NCI-H345 treated with DMSO at 0.1 percent for 48 hours (cell line): ENCODE measurements around the gene PCDH9.

ENCODE experiments used
- DNase-seq: peaks from one replicate; lab custom pipeline; 2025; ENCODE audit not compliant: unreplicated experiment; lab: John Stamatoyannopoulos, UW

Gene PCDH9

DNA sequence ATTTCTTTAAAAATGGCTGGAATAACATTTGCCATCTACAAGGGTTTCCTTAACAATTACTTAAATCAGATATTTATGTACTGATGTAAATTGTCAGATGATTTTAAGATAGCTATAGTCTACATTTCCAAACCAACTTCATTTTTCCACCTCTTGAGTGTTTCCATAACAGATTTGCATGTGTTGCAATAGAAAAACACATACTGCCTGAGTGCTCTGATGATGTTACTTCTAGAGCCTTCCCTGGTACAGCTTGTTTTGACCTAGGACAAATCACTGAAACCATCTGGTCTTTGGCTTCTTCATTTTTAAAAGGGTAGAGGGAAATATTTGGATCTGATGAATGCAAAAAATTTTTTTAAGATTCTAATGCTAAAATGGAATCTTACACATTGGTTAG lies 245.9 kb downstream of the PCDH9 start:
- no peak for DNase-seq

DNA sequence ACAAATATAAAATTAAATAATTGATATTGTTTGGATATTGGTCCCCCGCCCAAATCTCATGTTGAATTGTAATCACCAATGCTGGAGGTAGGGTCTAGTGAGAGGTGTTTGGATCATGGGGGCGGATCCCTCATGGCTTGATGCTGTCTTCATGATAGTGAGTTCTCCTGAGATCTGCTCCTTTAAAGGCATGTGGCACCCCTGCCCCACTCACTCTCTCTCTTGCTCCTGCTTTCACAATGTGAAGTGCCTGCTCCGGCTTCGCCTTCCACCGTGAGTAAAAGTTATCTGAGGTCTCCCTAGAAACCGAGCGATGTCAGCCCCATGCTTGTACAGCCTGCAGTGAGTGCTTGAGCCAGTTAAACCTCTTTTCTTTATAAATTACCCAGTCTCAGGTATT lies 248.2 kb downstream of the PCDH9 start:
- no peak for DNase-seq

DNA sequence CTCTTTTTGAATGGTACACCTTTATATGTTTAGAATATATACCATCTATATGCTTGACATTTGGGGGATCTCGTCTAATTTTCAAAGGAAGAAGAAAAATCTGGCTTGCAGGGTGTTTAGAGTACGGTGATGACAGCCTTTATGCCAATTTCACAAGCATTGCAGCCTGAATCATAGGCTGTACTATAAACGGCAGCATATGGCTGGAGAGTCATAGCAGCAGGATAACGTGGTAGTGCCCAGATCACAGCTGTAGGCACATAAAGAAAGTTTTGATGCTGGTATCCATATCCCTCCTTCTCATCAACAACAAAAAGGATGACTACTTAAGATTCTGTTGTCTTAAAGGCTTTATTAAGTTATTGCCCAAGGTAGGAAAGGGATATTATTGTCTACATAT lies 253.0 kb downstream of the PCDH9 start:
- DNase-seq: peak; percentile 97

DNA sequence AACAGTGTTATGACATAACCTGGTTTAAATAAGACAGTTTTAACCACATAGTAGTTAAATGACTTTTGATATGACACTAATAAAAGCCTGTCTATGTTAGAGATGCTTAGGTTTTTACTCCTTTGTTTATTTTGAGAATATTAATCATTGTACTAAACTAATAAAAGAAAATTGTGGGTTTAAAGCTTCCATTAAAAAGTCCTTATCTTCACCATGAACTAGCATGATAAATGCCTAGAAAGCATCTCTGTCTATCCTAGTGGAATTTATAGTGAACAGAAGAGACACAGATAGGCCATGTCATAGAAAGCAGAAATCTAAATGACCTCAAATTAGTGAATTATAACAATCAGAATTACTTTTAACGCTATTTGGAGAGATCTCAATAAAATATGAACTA lies 255.2 kb downstream of the PCDH9 start:
- no peak for DNase-seq

DNA sequence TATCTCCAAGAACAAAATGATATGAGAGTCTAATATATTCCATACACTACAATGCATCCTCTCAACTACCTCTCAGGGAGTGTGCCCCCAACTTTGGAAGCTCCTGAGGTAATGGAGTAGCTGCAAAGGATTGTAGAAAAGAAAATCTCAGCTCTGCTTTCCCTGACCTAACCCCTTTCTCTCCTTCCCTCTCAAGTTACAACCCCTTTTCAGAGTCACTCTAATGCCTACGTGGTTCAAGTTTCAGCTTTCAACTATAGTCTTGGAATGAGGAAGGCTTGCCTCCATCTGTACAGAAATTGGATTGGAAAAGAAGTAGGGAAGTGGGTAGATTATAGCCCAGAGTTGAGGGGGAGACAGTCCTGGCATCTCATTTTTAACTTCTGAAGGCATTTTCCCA lies 256.0 kb downstream of the PCDH9 start:
- no peak for DNase-seq

DNA sequence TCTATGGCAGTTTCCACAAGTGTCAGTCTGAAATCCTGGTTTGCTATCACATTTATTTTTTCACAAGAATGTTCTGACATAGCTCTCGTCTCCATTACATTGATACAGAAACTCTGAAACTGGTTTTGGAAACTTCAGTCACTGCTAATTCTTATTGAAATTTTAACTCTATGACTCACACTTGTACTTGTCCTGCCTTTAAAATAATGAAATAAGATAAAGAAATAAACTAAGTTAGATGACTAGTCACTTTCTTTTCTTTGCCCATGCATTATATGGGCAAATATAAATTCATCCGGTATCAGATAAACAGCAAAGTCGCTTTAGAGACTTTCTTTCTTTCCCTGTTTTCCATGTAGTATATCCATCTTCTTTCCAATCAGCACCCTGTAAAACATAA lies 257.5 kb downstream of the PCDH9 start:
- no peak for DNase-seq

DNA sequence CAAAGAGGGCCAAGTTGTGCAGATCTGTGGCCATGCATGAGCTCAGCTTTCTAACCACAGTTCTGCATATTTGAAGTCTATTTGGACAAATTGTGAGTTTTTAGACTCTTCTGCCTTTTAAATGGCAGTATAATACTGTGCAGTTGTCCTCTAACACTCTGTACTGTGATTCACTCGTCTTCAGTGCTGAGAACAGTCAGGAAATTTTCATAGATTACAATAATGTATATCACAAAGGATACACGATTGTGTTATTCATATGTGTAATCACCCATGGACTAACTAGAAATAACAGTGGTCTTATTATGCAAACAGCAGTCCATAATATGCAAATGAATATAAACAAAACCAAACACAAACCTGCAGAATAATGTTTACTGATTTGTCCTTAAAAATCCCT lies 259.1 kb downstream of the PCDH9 start:
- no peak for DNase-seq

DNA sequence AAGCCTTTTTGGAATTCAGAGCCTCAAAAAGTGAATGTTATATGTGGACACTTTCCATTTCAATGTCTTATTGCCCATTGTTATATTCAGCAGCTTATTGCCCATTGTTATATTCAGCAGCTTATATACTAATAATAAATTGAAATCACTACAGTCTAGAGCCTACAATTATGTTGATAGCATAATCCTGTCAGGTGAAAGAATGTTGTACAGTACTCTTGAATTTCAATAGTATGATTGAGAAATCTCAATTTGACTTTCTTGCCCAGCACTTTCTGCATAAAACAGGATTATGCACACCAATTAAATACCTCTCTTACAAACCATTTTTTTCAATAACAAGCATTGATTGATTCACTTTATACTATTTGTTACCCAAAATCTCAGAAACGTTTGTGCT lies 260.8 kb downstream of the PCDH9 start:
- no peak for DNase-seq

DNA sequence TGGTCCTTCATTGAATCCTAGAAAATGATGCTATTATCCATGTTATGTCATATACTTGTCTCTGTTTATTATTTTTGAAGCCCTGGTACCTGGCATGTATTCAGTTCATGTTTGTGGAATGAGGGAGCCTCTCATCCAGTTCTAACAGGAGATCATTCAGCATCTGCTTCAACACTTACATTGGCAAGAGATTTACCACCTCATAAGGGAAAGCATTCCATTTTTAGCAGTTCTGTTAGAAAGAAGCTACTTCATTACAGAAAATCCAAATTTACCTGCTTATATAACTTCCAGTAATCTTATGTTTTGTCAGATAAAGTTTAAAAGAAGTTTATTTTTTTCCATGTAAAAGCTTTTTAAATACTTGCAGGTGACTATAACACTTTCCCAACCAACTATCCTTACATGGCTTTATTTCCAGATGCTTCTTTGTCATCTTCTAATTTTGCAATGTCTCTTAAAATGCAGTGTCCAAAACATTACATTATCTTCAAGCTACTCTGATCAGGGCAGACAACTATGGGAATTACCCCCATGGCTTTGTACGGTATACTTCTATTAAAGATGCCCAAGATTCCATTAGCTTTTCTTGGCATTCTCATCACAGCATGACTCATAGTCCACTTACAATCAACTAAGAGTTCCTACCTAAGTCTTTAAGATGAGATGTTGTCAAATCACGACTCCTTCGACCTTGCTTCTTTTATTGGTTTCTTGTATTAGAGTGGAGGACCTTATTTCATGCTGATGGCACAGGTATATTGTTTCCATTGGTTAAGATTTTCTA lies 262.1 kb downstream of the PCDH9 start:
- no peak for DNase-seq

DNA sequence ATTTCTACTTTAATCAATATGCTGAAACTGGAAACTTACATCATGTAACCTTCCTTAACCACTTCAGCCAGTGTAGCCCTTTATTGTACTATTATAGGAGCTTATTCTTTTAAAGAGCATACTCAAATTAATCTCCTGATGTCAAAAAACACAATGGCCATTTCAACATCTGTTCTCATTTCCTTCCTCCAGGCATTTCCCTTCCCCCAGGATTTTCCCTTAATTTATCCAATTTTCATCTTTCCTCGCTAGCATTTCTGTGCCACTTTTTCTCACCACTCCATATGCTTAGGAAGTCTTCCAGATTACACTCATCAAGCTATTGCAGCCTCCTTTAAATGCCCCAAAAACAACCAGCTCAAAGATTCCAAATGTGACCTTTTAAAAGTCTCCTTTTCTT lies 265.0 kb downstream of the PCDH9 start:
- DNase-seq: no peak

DNA sequence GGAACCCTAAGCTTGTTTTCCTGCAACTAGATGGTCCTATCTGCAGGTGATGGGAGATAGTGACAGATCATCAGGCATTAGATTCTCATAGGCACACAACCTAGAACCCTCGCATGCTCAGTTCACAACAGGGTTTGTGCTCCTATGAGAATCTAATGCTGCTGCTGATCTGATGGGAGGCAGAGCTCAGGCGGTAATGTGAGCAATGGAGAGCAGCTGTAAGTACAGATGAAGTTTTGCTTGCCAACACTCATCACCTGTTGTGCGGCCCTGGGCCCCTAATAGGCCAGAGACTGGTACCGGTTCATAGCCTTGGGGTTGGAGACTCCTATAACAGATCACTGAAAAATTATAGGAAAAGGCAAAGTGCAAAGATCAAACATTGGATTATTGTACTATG lies 267.2 kb downstream of the PCDH9 start:
- DNase-seq: no peak

DNA sequence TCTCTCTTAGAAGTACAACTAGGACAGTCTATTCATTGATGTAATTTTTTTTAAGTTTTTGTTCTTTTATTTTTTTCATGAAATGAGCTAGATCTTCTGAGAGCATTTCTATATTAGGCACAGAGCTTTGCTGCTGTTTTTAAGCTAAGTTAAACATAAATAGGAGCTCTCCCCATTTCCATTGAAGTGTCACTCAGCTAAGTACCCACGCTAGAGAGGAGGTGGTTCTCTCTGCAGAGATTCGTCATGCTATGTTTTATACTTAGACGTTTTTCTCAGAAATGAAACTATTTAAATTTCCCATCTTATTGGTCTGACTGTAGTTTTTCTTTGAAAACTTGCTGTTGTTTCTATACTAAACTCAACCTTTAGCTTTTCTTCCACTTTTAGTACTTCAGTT lies 271.5 kb downstream of the PCDH9 start:
- DNase-seq: no peak

DNA sequence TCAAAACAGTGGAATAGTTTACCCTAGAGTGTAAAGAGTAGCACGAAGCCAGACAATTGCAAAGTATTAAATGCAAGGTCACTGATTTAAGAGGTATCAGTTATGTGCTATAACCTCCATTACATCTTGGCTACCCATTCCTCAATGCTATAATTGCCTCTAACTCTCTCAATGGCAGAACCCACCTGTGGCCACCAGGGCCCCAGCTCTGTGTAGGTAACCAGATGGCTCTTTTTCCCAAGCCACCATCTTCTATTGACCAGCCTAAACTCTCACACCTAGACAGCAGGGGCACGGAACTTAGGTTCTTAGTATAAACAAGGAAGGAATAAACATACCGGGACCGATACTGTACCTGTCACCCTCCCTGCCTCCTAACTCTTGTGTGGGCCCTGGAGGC lies 277.6 kb downstream of the PCDH9 start:
- no peak for DNase-seq

DNA sequence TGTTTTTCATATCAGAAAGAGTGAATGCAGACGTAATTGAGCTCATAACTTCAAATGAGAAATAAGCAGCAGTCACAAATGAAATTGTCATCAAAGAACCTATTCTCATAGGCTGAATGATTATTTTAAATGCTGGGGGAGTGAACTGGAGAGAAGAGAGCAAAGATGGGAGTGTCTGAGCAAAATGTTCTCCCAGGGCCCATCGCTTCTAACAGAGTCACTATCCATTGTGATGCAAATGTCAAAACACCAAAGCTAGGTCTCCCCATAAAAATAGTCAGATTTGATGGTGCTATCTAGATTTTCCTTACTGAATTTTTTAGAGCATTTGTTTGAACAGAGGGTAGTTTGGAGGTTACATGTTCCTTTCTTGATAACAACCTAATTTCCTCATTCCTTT lies 278.7 kb downstream of the PCDH9 start:
- no peak for DNase-seq

DNA sequence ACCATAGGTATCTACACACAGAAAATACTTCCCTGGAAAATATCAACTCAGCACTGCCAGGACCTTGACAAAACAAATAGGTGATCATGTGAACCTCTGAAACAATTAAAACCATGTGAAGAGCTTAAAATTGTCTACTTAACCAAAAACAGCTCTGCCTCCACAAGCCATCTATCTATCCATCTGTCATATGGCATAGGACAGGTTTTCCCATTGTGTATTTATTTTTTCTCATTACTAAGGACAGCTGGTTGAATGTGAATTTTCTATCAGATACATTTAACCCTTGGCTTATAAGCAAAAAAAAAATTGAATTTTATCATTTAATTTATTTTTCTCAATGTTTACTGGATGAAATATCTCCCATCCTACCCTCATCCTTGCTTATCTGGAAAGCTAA lies 279.5 kb downstream of the PCDH9 start:
- no peak for DNase-seq

DNA sequence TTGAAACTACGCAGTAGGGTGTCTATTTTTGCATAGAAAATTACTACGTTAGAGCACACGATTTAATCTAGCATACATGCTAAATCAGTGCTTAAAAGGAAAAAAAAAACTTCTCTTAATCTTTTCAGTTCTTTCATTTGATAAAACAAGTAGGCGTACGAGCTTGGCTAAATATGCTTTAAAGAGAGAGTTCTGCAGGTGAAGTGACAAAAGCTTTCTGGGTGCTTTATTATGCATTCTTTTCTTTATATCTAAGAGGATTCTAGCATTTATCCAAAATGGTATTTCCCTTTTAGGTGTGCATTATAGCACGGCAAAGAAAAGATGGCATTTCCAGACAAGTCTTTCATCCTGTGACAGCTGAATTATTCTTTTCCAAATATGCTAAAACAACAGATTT lies 281.2 kb downstream of the PCDH9 start:
- no peak for DNase-seq

DNA sequence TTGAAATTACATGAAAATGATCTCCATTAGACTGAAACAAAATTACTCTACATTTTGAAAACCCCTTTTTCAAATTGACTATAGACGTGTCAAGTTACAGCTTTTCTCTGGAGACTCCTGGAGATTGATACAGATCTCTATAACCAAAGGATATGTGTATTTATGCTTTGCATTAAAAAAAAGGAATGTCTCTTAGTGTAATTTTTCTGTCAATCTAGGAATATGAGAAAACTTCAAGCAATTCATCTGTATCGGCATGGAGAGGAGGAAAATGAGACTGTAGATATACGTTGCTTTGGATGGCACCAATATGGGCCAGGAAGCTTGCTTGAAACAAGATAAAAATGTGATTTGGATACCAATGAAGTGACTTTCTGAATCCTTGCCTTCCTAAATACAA lies 286.6 kb downstream of the PCDH9 start:
- no peak for DNase-seq

DNA sequence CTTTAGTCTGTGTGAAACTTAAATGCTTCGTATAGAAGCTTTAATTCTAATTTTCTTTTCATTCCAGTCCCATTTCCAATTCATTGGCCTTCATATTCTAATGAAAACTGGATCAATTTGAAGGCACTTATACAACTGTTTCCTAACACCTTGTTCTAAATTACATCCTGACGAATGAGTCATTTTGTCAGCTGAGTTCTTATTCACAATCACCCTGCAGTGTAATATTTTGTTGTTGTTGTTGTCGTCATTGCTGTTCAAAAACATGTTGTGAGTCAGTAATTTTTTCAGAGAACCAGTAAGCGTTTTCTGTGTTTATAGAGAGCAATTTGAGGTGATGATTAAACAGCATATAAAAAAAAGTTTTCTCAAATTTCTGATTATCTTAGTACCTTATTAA lies 290.0 kb downstream of the PCDH9 start:
- no peak for DNase-seq

DNA sequence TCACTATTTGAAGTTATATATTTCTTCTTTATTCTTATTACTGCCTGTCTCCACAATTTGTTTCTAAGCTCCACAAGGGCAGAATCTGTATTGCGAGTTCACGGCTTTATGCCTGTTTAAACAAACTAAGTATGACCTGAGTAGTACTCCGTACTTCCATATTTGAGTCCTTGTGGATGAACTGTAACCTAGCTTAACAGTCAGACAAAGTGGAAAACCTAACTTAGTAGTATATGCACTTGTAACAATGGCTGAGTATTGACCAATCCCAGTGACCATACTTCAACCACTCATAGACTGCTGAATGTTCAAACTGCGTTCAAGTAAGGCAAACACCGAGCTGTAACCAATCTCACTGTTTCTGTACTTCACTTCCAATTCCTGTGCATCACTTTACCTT lies 292.7 kb downstream of the PCDH9 start:
- DNase-seq: no peak

DNA sequence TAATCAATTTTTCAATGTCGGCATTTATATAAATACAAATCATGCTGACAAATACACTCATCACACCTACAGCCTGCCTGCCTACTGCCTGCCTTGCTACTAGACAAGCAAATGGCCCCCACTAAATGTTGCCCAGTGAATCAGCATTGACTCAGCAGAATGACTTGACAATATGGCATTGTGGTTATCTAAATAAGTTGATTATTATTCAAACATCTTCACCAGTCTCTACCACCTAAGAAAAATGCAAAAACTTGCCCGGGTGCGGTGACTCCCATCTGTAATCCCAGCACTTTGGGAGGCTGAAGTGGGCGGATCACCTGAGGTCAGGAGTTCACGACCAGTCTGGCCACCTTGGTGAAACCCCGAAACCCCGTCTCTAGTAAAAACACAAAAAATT lies 296.1 kb downstream of the PCDH9 start:
- no peak for DNase-seq

DNA sequence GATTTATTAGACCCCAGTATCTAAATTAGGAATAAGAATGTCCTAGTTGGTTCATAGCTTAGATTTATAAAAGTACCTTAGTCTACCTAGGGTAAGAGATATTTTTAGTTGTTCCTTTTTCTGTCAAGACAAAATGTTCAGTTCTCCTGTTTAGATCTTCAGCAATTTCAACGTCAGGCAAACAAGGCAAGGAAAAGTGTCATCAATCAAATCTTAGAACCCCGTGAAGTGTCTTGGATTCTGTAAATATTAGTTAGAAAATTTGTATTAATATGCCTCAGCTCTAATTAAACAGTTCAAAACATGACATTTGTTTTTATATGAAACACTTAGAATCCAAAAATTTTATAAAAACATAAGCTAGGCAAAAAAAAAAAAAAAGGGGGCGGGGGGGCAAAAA lies 296.6 kb downstream of the PCDH9 start:
- no peak for DNase-seq

DNA sequence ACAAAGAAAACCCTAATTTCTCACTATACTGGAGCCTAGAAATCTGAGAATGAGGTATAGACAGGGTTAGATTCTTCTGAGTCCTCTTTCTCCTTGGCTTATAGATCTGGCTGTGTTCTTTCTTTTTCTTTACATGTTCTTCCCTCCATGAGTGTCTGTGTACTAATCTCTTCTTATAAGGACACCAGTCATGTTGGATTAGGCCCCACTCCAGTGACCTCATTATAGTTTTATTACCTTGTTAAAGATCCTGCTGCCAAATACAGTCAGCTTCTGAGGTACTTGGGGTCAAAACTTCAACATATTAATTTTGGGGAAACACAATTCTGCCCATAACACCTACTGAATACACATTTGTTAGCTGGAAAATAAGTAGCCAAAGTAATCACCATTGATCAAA lies 302.6 kb downstream of the PCDH9 start:
- DNase-seq: no peak

DNA sequence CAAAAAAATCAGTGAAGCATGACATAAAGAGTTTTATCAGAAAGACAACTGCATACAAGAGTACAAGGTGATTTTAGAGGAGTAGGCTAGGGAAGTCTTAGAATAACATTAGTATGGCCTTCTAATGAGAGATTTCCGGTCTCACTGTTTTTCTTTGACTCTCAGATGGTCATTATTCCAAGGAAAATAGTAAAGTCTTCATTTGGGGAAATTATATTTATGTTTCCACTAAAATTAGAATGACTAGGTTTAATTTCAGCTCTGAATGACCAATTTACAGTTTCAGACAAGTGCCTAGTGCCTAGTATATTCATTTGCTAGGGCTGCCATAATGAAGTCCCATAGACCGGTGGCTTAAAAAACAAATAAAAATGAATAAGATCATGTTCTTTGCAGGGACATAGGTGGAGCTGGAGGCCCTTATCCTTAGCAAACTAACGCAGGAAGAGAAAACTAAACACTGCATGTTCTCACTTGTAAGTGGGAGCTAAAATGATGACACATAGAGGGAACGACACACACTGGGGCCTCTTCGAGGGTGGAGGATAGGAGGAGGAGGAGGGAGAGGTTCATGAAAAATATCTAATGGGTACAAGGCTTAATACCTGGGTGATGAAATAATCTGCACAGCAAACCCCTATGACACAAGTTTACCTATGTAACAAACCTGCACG lies 303.1 kb downstream of the PCDH9 start:
- DNase-seq: no peak
